ENCODE data around the gene WASHC4.

DNA sequence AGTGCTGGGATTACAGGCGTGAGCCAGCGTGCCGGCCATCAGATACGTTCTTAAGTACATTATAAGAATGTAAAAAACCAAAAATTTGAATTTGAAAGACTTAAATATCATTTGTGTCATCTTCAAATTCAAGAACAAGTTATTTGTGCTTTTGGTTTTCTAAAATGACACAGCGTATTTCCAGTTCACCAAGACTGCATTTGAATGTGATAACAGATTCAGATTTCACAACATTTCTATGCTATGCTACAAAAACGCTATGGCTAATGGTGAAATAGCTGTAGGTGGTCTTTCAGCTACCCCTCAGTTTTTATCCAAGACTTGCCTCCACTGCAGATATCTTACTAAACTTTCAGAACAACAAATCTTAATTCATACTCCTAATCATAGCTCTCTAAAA, 81.8 kb downstream of the WASHC4 start:
- TF ChIP-seq POLR2A (IDR thresholded peaks at IDR 0.05), result no peak
- TF ChIP-seq, protein P1, sequence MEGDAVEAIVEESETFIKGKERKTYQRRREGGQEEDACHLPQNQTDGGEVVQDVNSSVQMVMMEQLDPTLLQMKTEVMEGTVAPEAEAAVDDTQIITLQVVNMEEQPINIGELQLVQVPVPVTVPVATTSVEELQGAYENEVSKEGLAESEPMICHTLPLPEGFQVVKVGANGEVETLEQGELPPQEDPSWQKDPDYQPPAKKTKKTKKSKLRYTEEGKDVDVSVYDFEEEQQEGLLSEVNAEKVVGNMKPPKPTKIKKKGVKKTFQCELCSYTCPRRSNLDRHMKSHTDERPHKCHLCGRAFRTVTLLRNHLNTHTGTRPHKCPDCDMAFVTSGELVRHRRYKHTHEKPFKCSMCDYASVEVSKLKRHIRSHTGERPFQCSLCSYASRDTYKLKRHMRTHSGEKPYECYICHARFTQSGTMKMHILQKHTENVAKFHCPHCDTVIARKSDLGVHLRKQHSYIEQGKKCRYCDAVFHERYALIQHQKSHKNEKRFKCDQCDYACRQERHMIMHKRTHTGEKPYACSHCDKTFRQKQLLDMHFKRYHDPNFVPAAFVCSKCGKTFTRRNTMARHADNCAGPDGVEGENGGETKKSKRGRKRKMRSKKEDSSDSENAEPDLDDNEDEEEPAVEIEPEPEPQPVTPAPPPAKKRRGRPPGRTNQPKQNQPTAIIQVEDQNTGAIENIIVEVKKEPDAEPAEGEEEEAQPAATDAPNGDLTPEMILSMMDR (IDR thresholded peaks at IDR 0.05), result no peak
